Measurements from ENCODE around the gene LIN37.

GRCh38 chr19:35740108-35740422, 8.3 kb upstream of the LIN37 start:
- TF ChIP-seq CTCF (IDR thresholded peaks at IDR 0.05) (no peak), POLR2A (IDR thresholded peaks at IDR 0.05; ENCODE audit: low read depth) (no peak), EP300 (IDR thresholded peaks at IDR 0.05) (no peak), POLR2AphosphoS5 (IDR thresholded peaks at IDR 0.05) (no peak)

Measured in esophagus muscularis mucosa (tissue), 4 donors.